CMK (cell line): Measurements from ENCODE around the gene EIF2S2.

Experiments used
- DNase-seq: peaks from one replicate; pipeline ENCODE4 v3.0.0-alpha.2; 2010; ENCODE audit warnings: low read depth

Gene EIF2S2

GRCh38 chr20:34062570-34063482 lies 49.2 kb downstream of the EIF2S2 start:
- no peak for DNase-seq

GRCh38 chr20:34061695-34062094 lies 50.3 kb downstream of the EIF2S2 start:
- no peak for DNase-seq

GRCh38 chr20:34060970-34061369 lies 51.1 kb downstream of the EIF2S2 start:
- no peak for DNase-seq

GRCh38 chr20:34058831-34059230 lies 53.2 kb downstream of the EIF2S2 start:
- no peak for DNase-seq

- peak; percentile 32 for DNase-seq
These were observed 56.8 kb downstream of the EIF2S2 start for GRCh38 chr20:34055290-34055689.

- no peak for DNase-seq
These were observed 59.6 kb downstream of the EIF2S2 start for GRCh38 chr20:34052414-34052813.

GRCh38 chr20:34049897-34050695 lies 61.9 kb downstream of the EIF2S2 start:
- no peak for DNase-seq

GRCh38 chr20:34049389-34049788 lies 62.7 kb downstream of the EIF2S2 start:
- no peak for DNase-seq

- no peak for DNase-seq
These were observed 64.1 kb downstream of the EIF2S2 start for GRCh38 chr20:34047917-34048316.

- DNase-seq = no peak
These were observed 64.9 kb downstream of the EIF2S2 start for GRCh38 chr20:34047010-34047687.

GRCh38 chr20:34045930-34046725 lies 65.9 kb downstream of the EIF2S2 start:
- DNase-seq = no peak

GRCh38 chr20:34045294-34045693 lies 66.7 kb downstream of the EIF2S2 start:
- DNase-seq = no peak

- DNase-seq = no peak
These were observed 69.0 kb downstream of the EIF2S2 start for GRCh38 chr20:34043025-34043424.

- no peak for DNase-seq
These were observed 69.8 kb downstream of the EIF2S2 start for GRCh38 chr20:34042262-34042661.

- DNase-seq = no peak
These were observed 70.8 kb downstream of the EIF2S2 start for GRCh38 chr20:34041226-34041625.

GRCh38 chr20:34040300-34040995 lies 71.6 kb downstream of the EIF2S2 start:
- DNase-seq = no peak
